Measurements from ENCODE around the gene IYD.

IYD gene, protein sequence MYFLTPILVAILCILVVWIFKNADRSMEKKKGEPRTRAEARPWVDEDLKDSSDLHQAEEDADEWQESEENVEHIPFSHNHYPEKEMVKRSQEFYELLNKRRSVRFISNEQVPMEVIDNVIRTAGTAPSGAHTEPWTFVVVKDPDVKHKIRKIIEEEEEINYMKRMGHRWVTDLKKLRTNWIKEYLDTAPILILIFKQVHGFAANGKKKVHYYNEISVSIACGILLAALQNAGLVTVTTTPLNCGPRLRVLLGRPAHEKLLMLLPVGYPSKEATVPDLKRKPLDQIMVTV

GRCh38 chr6:150368762-150369161 lies at the start of gene IYD:
Gene IYD, plus strand, starts transcription at chr6:150369012. Its CDS starts 20 bp downstream, at chr6:150369032.
- DNase-seq (ENCODE audit: insufficient read length, low spot score): no peak
- no peak for FAIRE-seq
- no peak for TF ChIP-seq POLR2A (IDR thresholded peaks at IDR 0.05; ENCODE audit: low read depth, low read length)

GRCh38 chr6:150319924-150320323 lies 48.9 kb upstream of the IYD start:
- no peak for FAIRE-seq
- TF ChIP-seq POLR2A (IDR thresholded peaks at IDR 0.05; ENCODE audit: low read depth, low read length): no peak
- no peak for DNase-seq (ENCODE audit: insufficient read length, low spot score)

- FAIRE-seq (no peak), DNase-seq (ENCODE audit: insufficient read length, low spot score) (no peak)
- TF ChIP-seq POLR2A (IDR thresholded peaks at IDR 0.05; ENCODE audit: low read depth, low read length): no peak
Measured at GRCh38 chr6:150320442-150320841, 48.4 kb upstream of the IYD start.

DNA sequence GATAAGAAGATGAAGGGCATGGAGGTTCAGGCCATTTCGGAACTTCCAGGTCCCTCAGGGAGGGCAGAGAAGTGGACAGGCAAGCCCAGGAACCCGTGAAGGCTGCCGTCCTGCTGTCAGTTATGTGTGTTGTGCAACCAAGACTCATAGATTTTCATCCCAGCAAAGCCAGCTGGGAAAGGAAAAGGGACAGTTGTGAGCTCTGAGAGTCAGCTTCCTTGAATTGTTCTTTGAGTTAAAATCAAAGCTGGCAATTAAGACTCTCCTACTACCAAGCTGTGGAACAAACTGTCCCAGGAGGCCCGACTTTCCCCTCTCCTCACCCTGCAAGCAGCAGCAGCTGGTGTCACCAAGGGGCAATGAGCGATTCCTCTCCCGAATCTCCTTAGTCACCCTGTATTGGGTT lies 46.3 kb upstream of the IYD start:
- TF ChIP-seq POLR2A (IDR thresholded peaks at IDR 0.05; ENCODE audit: low read depth, low read length): no peak
- no peak for FAIRE-seq

GRCh38 chr6:150323205-150323604 lies 45.6 kb upstream of the IYD start:
- FAIRE-seq: no peak
- no peak for TF ChIP-seq POLR2A (IDR thresholded peaks at IDR 0.05; ENCODE audit: low read depth, low read length)

More for the DNA sequence above, 46.3 kb upstream of the IYD start:
- no peak for DNase-seq (ENCODE audit: insufficient read length, low spot score)

GRCh38 chr6:150324044-150324443 lies 44.8 kb upstream of the IYD start:
- DNase-seq (ENCODE audit: insufficient read length, low spot score) (no peak), FAIRE-seq (no peak)

More at GRCh38 chr6:150323205-150323604, 45.6 kb upstream of the IYD start:
- DNase-seq (ENCODE audit: insufficient read length, low spot score): no peak

GRCh38 chr6:150325066-150325772 lies 43.6 kb upstream of the IYD start:
- TF ChIP-seq POLR2A (IDR thresholded peaks at IDR 0.05; ENCODE audit: low read depth, low read length): no peak
- no peak for DNase-seq (ENCODE audit: insufficient read length, low spot score)
- no peak for FAIRE-seq

More at GRCh38 chr6:150324044-150324443, 44.8 kb upstream of the IYD start:
- no peak for TF ChIP-seq POLR2A (IDR thresholded peaks at IDR 0.05; ENCODE audit: low read depth, low read length)

- TF ChIP-seq POLR2A (IDR thresholded peaks at IDR 0.05; ENCODE audit: low read depth, low read length): no peak
- no peak for DNase-seq (ENCODE audit: insufficient read length, low spot score)
- FAIRE-seq: no peak
Measured at GRCh38 chr6:150327117-150327774, 41.6 kb upstream of the IYD start.

- TF ChIP-seq POLR2A (IDR thresholded peaks at IDR 0.05; ENCODE audit: low read depth, low read length): no peak
- FAIRE-seq: no peak
- DNase-seq (ENCODE audit: insufficient read length, low spot score): no peak
Measured at GRCh38 chr6:150328744-150329405, 39.9 kb upstream of the IYD start.

DNA sequence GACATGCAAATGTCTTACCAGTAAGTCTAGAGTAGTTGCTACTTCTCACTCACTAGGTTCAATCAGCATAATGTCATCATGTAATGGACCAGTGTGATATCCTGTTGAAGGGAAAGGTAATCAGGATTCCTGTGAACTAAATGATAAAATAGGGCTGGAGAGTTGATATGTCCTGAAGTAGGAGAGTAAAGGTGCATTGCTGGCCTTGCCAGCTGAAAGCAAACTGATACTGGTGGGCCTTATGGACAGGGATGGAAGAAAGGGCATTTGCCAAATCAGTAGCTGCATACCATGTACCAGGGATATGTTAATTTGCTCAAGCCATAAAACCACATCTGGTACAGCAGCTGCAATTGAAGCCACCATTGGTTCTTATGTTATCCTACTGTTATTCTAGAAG lies 37.5 kb upstream of the IYD start:
- DNase-seq (ENCODE audit: insufficient read length, low spot score) (no peak), FAIRE-seq (no peak)
- no peak for TF ChIP-seq POLR2A (IDR thresholded peaks at IDR 0.05; ENCODE audit: low read depth, low read length)

DNA sequence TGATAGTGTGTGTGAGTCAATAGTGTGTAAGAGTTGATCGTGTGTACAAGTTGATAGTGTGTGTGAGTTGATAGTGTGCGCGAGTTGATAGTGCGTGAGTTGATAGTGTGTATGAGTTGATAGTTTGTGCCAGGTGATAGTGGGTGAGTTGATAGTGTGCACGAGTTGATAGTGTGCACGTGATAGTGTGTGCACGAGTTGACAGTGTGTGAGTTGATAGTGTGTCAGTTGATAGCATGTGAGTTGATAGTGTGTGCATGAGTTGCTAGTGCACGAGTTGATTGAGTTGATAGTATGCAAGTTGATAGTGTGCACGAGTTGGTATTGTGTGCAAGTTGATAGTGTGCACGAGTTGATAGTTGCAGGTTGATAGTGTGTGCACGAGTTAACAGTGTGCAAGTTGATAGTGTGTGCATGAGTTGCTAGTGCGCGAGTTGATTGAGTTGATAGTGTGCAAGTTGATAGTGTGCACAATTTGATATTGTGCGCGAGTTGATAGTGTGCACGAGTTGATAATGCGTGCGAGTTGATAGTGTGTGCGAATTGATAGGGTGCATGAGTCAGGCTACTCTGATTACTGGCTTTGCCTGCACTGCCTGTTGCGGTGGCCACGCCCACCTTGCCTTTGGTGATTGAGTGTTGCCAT lies 35.8 kb upstream of the IYD start:
- TF ChIP-seq POLR2A (IDR thresholded peaks at IDR 0.05; ENCODE audit: low read depth, low read length): no peak
- FAIRE-seq (no peak), DNase-seq (ENCODE audit: insufficient read length, low spot score) (no peak)

- DNase-seq (ENCODE audit: insufficient read length, low spot score) (no peak), FAIRE-seq (no peak)
- TF ChIP-seq POLR2A (IDR thresholded peaks at IDR 0.05; ENCODE audit: low read depth, low read length): no peak
Measured at GRCh38 chr6:150333585-150333941, 35.2 kb upstream of the IYD start.
